H9 (cell line): ENCODE results near the gene DES. TPM values are rescaled to one million over a fixed set of nuclear protein-coding genes. Genes with fewer than 3 reads are reported as not detected.

Experiments used
- DNase-seq: peaks from one replicate; pipeline ENCODE4 v3.0.0-alpha.2; 2017
- H2AFZ ChIP-seq: one replicate; pipeline ENCODE4 v1.6.1; 2013; ENCODE audit warnings: mild to moderate bottlenecking, low read length, control low read depth, moderate library complexity
- H2AK5ac ChIP-seq: 2 replicates; pipeline ENCODE4 v1.6.1; 2013; ENCODE audit warnings: low read length, control low read depth, mixed read lengths; ENCODE audit not compliant: insufficient read length
- H2BK120ac ChIP-seq: one replicate; pipeline ENCODE4 v1.6.1; 2013; ENCODE audit warnings: low read depth, mild to moderate bottlenecking, low read length, control low read depth, inconsistent platforms; ENCODE audit not compliant: poor library complexity, severe bottlenecking
- H2BK12ac ChIP-seq: 2 replicates; pipeline ENCODE4 v1.6.1; 2013; ENCODE audit warnings: low read length, control low read depth, mixed read lengths, low read depth; ENCODE audit not compliant: insufficient read length
- H2BK15ac ChIP-seq: 2 replicates; pipeline ENCODE4 v1.6.1; 2013; ENCODE audit warnings: low read depth, low read length, control low read depth
- H2BK20ac ChIP-seq: one replicate; pipeline ENCODE4 v1.6.1; 2013; ENCODE audit warnings: low read depth, mild to moderate bottlenecking, low read length, control low read depth, inconsistent platforms; ENCODE audit not compliant: poor library complexity, severe bottlenecking
- H2BK5ac ChIP-seq: 2 replicates; pipeline ENCODE4 v1.6.1; 2013; ENCODE audit warnings: low read length, control low read depth, mixed read lengths; ENCODE audit not compliant: insufficient read length
- H3K14ac ChIP-seq: 2 replicates; pipeline ENCODE4 v1.6.1; 2013; ENCODE audit warnings: low read length, control low read depth; ENCODE audit not compliant: insufficient read depth
- H3K18ac ChIP-seq: 2 replicates; pipeline ENCODE4 v1.6.1; 2013; ENCODE audit warnings: low read depth, mild to moderate bottlenecking, mixed read lengths, low read length, control low read depth; ENCODE audit not compliant: insufficient read length
- H3K23ac ChIP-seq: 2 replicates; pipeline ENCODE4 v1.6.1; 2013; ENCODE audit warnings: low read length, control low read depth, mixed read lengths, low read depth; ENCODE audit not compliant: insufficient read length
- H3K23me2 ChIP-seq: 2 replicates; pipeline ENCODE4 v1.6.1; 2013; ENCODE audit warnings: low read depth, mild to moderate bottlenecking, mixed read lengths, low read length, control low read depth; ENCODE audit not compliant: insufficient read length, poor library complexity, severe bottlenecking
- H3K27ac ChIP-seq: 2 replicates; pipeline ENCODE4 v1.5.1; 2013; ENCODE audit warnings: low read length, control low read depth, mixed read lengths, low read depth; ENCODE audit not compliant: insufficient read length
- H3K27me3 ChIP-seq: 2 replicates; pipeline ENCODE4 v1.6.1; 2013; ENCODE audit warnings: low read length, control low read depth, inconsistent platforms; ENCODE audit not compliant: insufficient read depth
- H3K4ac ChIP-seq: 2 replicates; pipeline ENCODE4 v1.6.1; 2013; ENCODE audit warnings: low read depth, mild to moderate bottlenecking, control low read depth, inconsistent platforms, low read length, moderate library complexity
- H3K4me1 ChIP-seq: 2 replicates; pipeline ENCODE4 v1.6.1; 2013; ENCODE audit warnings: low read length, control low read depth, inconsistent platforms; ENCODE audit not compliant: insufficient read depth
- H3K4me2 ChIP-seq: 2 replicates; pipeline ENCODE4 v1.6.1; 2013; ENCODE audit warnings: low read length, control low read depth, mixed read lengths; ENCODE audit not compliant: insufficient read length, insufficient read depth
- H3K56ac ChIP-seq: 2 replicates; pipeline ENCODE4 v1.6.1; 2013; ENCODE audit warnings: low read depth, mild to moderate bottlenecking, mixed read lengths, low read length, control low read depth; ENCODE audit not compliant: insufficient read length
- H3K79me1 ChIP-seq: 2 replicates; pipeline ENCODE4 v1.6.1; 2013; ENCODE audit warnings: low read depth, mild to moderate bottlenecking, moderate library complexity, low read length, control low read depth, inconsistent platforms; ENCODE audit not compliant: insufficient read depth, poor library complexity, severe bottlenecking
- H3K79me2 ChIP-seq: 2 replicates; pipeline ENCODE4 v1.6.1; 2013; ENCODE audit warnings: low read length, control low read depth, inconsistent platforms; ENCODE audit not compliant: insufficient read depth
- H3K9ac ChIP-seq: 2 replicates; pipeline ENCODE4 v1.6.1; 2013; ENCODE audit warnings: low read length, control low read depth, mixed read lengths; ENCODE audit not compliant: insufficient read length; ENCODE audit errors: extremely low read depth
- H3K9me3 ChIP-seq: one replicate; pipeline ENCODE4 v1.6.1; 2013; ENCODE audit warnings: low read depth, low read length, inconsistent platforms; ENCODE audit not compliant: control insufficient read depth
- H3T11ph ChIP-seq: one replicate; pipeline ENCODE4 v1.6.1; 2013; ENCODE audit warnings: mild to moderate bottlenecking, low read length, control low read depth, inconsistent platforms
- H4K20me1 ChIP-seq: one replicate; pipeline ENCODE4 v1.6.1; 2013; ENCODE audit not compliant: control insufficient read depth, insufficient read length, insufficient read depth
- H4K5ac ChIP-seq: 2 replicates; pipeline ENCODE4 v1.6.1; 2013; ENCODE audit warnings: low read depth, mild to moderate bottlenecking, mixed read lengths, low read length, control low read depth; ENCODE audit not compliant: insufficient read length
- H4K8ac ChIP-seq: replicated peaks from 2 replicates; pipeline ENCODE4 v1.6.1; 2013; ENCODE audit warnings: low read length, control low read depth, mixed read lengths, low read depth; ENCODE audit not compliant: insufficient read length
- H4K91ac ChIP-seq: 2 replicates; pipeline ENCODE4 v1.6.1; 2013; ENCODE audit warnings: low read depth, mild to moderate bottlenecking, moderate library complexity, mixed read lengths, low read length, control low read depth; ENCODE audit not compliant: insufficient read length
- H3K27ac Mint-ChIP-seq, 3 experiments: 2 replicates in 2 of 3; 3 replicates in 1 of 3; pipeline ENCODE4 v1.8.0; 2020 to 2021; ENCODE audit warnings: mixed read lengths in 3 of 3, mild to moderate bottlenecking in 1 of 3, moderate library complexity in 1 of 3
- H3K27me3 Mint-ChIP-seq: 2 replicates; pipeline ENCODE4 v1.8.0; 2021; ENCODE audit warnings: low read depth, mild to moderate bottlenecking, moderate library complexity, mixed read lengths
- H3K36me3 Mint-ChIP-seq, 3 experiments: 2 replicates in 2 of 3; 3 replicates in 1 of 3; pipeline ENCODE4 v1.8.0; 2020 to 2021; ENCODE audit warnings: low read depth in 3 of 3, mixed read lengths in 3 of 3; ENCODE audit not compliant: insufficient read depth in 1 of 3
- H3K4me1 Mint-ChIP-seq, 2 experiments: 2 replicates each; pipeline ENCODE4 v1.8.0; 2020; ENCODE audit warnings: mixed read lengths in 2 of 2
- H3K4me3 Mint-ChIP-seq, 2 experiments: 2 replicates in 1 of 2; 3 replicates in 1 of 2; pipeline ENCODE4 v1.8.0; 2020 to 2021; ENCODE audit warnings: mild to moderate bottlenecking in 2 of 2, mixed read lengths in 2 of 2, moderate library complexity in 1 of 2
- H3K9me3 Mint-ChIP-seq, 2 experiments: 2 replicates in 1 of 2; 3 replicates in 1 of 2; pipeline ENCODE4 v1.8.0; 2020; ENCODE audit warnings: mild to moderate bottlenecking in 2 of 2, mixed read lengths in 2 of 2, moderate library complexity in 1 of 2
- WGBS: extraction: QIAGEN DNeasy Blood & Tissue Kit; methylation state at CpG from one replicate; pipeline ENCODE4 v1.1.7; 2013; ENCODE audit warnings: missing lambda C conversion rate, low lambda C conversion rate, mixed read lengths; ENCODE audit not compliant: insufficient read length; ENCODE audit errors: extremely low coverage; 5-methylcytosine and 5-hydroxymethylcytosine counted together
- total RNA-seq: library from RNA; stranded (reverse); gene quantifications from 2 replicates; pipeline ENCODE4 v1.2.1, GENCODE V29; 2021
- TF ChIP-seq, protein P1 (sequence below): fragments of 200-600 bp; sonication (generic); conservative IDR thresholded peaks from 3 replicates; pipeline ENCODE4 v1.8.0; 2021; ENCODE audit warnings: antibody characterized with exemption, mild to moderate bottlenecking

DES gene
- total RNA-seq, 1 experiment from 2014 or later, result 4.6 TPM

- H2AFZ ChIP-seq, result no peak overlapping the region
- H3K4ac ChIP-seq, result no peak overlapping the region
- peak; percentile 18 for DNase-seq
- H3K56ac ChIP-seq, result no peak overlapping the region
- no peak overlapping the region for H2BK15ac ChIP-seq
- Mint-ChIP-seq H3K4me1 (peaks cover 7 to 17% of the 10 kb centered on the region in 2 experiments), H3K36me3 (no peaks in the 10 kb centered on the region), H3K4me3 (no peak overlapping the region), H3K9me3 (no peaks in the 10 kb centered on the region; a peak in 1 of 5 replicates), H3K27ac (no peak overlapping the region), H3K27me3 (peaks cover 17% of the 10 kb centered on the region)
- no peak overlapping the region for H2AK5ac ChIP-seq
- no peak overlapping the region for H2BK120ac ChIP-seq
- H3T11ph ChIP-seq, result no peak overlapping the region
- H2BK20ac ChIP-seq, result no peak overlapping the region
- TF ChIP-seq, protein P1, sequence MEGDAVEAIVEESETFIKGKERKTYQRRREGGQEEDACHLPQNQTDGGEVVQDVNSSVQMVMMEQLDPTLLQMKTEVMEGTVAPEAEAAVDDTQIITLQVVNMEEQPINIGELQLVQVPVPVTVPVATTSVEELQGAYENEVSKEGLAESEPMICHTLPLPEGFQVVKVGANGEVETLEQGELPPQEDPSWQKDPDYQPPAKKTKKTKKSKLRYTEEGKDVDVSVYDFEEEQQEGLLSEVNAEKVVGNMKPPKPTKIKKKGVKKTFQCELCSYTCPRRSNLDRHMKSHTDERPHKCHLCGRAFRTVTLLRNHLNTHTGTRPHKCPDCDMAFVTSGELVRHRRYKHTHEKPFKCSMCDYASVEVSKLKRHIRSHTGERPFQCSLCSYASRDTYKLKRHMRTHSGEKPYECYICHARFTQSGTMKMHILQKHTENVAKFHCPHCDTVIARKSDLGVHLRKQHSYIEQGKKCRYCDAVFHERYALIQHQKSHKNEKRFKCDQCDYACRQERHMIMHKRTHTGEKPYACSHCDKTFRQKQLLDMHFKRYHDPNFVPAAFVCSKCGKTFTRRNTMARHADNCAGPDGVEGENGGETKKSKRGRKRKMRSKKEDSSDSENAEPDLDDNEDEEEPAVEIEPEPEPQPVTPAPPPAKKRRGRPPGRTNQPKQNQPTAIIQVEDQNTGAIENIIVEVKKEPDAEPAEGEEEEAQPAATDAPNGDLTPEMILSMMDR, result no peak
- no peak overlapping the region for H3K4me2 ChIP-seq
- no peaks in the 10 kb centered on the region for H4K20me1 ChIP-seq
- H3K23me2 ChIP-seq, result peaks cover 6% of the 10 kb centered on the region
- H2BK5ac ChIP-seq, result no peak overlapping the region
- H3K9me3 ChIP-seq, result no peaks in the 10 kb centered on the region
- H4K91ac ChIP-seq, result no peak overlapping the region
- WGBS, result no CpG with 5 or more reads among the region's 7 CpGs
- no peak overlapping the region for H2BK12ac ChIP-seq
- peaks cover 2% of the 10 kb centered on the region; the same call in 1 of the 2 replicates for H3K4me1 ChIP-seq
- no peak overlapping the region for H3K9ac ChIP-seq
- no peak overlapping the region for H3K23ac ChIP-seq
- no peak overlapping the region for H3K27ac ChIP-seq
- H3K14ac ChIP-seq, result no peak overlapping the region
- no peak overlapping the region for H4K8ac ChIP-seq
- no peak overlapping the region for H3K18ac ChIP-seq
- H3K79me1 ChIP-seq, result no peaks in the 10 kb centered on the region
- no peaks in the 10 kb centered on the region for H3K79me2 ChIP-seq
- no peaks in the 10 kb centered on the region for H3K27me3 ChIP-seq
- H4K5ac ChIP-seq, result no peak overlapping the region
These were observed 11.9 kb downstream of the DES start for GRCh38 chr2:219429958-219430606.
